ENCODE results near the gene P2RX6. TPM values are rescaled to one million over a fixed set of nuclear protein-coding genes. Genes with fewer than 3 reads are reported as not detected.

Gene P2RX6
- polyA plus RNA-seq, 1 of the 3 experiments (the other 2 are of a cell fraction), result 7.1 TPM

DNA sequence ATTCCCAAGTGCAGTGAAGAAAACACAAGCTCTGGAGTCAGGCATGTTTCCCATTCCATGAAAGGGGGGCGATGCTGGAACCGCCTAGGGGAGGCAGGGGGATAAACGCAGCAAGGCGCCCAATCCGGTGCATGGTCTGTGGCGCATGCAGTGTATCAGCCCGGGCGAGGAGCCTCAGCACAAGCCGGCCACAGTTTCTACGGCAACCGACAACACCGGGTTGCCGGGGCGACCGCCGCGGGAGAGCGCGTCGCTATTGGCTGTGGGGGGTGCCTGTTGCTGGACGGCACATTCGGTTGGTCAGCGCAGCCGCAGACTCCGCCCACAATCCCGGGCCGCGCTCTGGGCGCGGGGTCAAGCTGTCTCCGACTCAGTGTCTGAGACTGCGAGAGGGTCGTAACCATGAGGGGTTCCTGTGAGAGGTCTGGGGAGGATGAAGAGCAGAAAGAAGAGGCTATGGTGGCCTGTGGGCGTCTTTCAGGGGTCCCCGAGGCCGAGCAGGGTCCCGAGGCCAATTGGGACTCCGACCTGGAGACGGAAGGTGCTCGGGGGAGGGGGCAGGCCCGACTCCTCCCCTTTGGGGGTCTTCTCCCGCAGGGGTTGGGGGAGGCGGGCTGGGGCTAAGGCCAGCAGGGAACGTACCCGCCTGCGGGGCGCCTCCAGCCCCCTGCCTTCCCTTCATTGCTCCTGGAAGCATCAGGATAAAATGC lies 30.8 kb downstream of the P2RX6 start, which contains the start of gene LRRC74B (continued):
- TF ChIP-seq, protein P1, sequence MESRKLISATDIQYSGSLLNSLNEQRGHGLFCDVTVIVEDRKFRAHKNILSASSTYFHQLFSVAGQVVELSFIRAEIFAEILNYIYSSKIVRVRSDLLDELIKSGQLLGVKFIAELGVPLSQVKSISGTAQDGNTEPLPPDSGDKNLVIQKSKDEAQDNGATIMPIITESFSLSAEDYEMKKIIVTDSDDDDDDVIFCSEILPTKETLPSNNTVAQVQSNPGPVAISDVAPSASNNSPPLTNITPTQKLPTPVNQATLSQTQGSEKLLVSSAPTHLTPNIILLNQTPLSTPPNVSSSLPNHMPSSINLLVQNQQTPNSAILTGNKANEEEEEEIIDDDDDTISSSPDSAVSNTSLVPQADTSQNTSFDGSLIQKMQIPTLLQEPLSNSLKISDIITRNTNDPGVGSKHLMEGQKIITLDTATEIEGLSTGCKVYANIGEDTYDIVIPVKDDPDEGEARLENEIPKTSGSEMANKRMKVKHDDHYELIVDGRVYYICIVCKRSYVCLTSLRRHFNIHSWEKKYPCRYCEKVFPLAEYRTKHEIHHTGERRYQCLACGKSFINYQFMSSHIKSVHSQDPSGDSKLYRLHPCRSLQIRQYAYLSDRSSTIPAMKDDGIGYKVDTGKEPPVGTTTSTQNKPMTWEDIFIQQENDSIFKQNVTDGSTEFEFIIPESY (IDR thresholded peaks at IDR 0.05; ENCODE audit: borderline replicate concordance, low read depth), result no peak
- TF ChIP-seq, protein P2, sequence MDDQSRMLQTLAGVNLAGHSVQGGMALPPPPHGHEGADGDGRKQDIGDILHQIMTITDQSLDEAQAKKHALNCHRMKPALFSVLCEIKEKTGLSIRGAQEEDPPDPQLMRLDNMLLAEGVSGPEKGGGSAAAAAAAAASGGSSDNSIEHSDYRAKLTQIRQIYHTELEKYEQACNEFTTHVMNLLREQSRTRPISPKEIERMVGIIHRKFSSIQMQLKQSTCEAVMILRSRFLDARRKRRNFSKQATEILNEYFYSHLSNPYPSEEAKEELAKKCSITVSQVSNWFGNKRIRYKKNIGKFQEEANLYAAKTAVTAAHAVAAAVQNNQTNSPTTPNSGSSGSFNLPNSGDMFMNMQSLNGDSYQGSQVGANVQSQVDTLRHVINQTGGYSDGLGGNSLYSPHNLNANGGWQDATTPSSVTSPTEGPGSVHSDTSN (IDR thresholded peaks at IDR 0.05), result peak; percentile 99
- peak; percentile 99 for TF ChIP-seq MXI1 (IDR thresholded peaks at IDR 0.05; ENCODE audit: low read depth, low read length)
- TF ChIP-seq TEAD4 (IDR thresholded peaks at IDR 0.05; ENCODE audit: borderline replicate concordance, insufficient read depth), result no peak
- TF ChIP-seq, protein P3, sequence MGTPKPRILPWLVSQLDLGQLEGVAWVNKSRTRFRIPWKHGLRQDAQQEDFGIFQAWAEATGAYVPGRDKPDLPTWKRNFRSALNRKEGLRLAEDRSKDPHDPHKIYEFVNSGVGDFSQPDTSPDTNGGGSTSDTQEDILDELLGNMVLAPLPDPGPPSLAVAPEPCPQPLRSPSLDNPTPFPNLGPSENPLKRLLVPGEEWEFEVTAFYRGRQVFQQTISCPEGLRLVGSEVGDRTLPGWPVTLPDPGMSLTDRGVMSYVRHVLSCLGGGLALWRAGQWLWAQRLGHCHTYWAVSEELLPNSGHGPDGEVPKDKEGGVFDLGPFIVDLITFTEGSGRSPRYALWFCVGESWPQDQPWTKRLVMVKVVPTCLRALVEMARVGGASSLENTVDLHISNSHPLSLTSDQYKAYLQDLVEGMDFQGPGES (IDR thresholded peaks at IDR 0.05; ENCODE audit: low read depth, low read length), result peak; percentile 74
- no peak for TF ChIP-seq GATA2 (CRISPR knock-in tag; IDR thresholded peaks at IDR 0.05)
- TF ChIP-seq, protein P4, sequence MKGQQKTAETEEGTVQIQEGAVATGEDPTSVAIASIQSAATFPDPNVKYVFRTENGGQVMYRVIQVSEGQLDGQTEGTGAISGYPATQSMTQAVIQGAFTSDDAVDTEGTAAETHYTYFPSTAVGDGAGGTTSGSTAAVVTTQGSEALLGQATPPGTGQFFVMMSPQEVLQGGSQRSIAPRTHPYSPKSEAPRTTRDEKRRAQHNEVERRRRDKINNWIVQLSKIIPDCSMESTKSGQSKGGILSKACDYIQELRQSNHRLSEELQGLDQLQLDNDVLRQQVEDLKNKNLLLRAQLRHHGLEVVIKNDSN (IDR thresholded peaks at IDR 0.05; ENCODE audit: borderline replicate concordance, low read depth), result no peak
- no peak for TF ChIP-seq RCOR1 (IDR thresholded peaks at IDR 0.05; ENCODE audit: low read length)

DNA sequence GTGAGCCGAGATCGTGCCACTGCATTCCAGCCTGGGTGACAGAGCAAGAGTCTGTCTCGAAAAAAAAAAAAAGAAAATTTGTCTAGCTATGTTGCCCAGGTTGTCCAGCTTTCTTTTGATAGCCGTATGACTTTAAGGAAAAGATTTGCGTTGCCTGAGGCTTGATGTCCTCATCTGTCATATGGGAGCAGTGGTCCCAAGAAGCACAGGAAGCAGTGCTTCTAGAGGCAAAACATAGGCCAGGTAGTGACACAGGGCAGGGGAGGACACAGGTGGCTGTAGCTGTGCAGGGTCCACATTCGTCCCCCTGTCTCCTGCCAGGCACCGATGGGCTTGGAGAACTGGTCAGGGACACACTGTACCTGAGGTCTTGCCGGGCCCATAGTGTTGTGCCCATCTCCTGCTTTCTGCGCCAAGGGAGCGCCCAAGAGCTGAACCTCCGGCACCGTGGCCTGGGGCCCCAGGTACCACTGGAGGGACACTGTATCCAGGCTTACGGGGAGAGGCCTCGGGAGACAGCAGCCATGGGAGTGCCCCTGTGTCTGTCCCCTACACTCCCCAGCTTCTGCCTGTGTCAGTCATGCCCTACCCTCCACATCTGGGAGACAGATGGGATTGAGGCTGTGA lies 32.2 kb downstream of the P2RX6 start:
- H3K9me2 ChIP-seq, result no peaks in the 10 kb centered on the region
- TF ChIP-seq FOSL2 (IDR thresholded peaks at IDR 0.05; ENCODE audit: borderline replicate concordance, low read depth) (no peak), SIN3A (IDR thresholded peaks at IDR 0.05; ENCODE audit: borderline replicate concordance, low read depth, low read length) (no peak), JUND (IDR thresholded peaks at IDR 0.05) (no peak), TCF12 (IDR thresholded peaks at IDR 0.05) (no peak), NFIC (IDR thresholded peaks at IDR 0.05; ENCODE audit: borderline replicate concordance) (no peak), FOXJ3 (CRISPR knock-in tag; IDR thresholded peaks at IDR 0.05) (no peak), SMC3 (IDR thresholded peaks at IDR 0.05; ENCODE audit: low read depth, low read length) (no peak), YY1 (IDR thresholded peaks at IDR 0.05; ENCODE audit: low read depth) (no peak), NRF1 (IDR thresholded peaks at IDR 0.05; ENCODE audit: low read depth, low read length) (no peak), EZH2phosphoT487 (IDR thresholded peaks at IDR 0.05; ENCODE audit: borderline replicate concordance, low read depth) (no peak), TEAD4 (IDR thresholded peaks at IDR 0.05; ENCODE audit: borderline replicate concordance, insufficient read depth) (no peak), FOXM1 (IDR thresholded peaks at IDR 0.05; ENCODE audit: low read depth) (no peak)
- TF ChIP-seq, protein P5, sequence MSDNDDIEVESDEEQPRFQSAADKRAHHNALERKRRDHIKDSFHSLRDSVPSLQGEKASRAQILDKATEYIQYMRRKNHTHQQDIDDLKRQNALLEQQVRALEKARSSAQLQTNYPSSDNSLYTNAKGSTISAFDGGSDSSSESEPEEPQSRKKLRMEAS (IDR thresholded peaks at IDR 0.05; ENCODE audit: low read depth), result no peak
- H3K79me2 ChIP-seq (ENCODE audit: insufficient read depth), result no peaks in the 10 kb centered on the region
- POLR2A ChIA-PET, result interaction anchor here (0.5 to 2.6 kb wide), 3 partner anchors 32 to 111 kb away, joined by 3 to 8 read pairs (median 5); partner anchors contain the start of genes LZTR1 and P2RX6
- peaks cover 9 to 36% of the 10 kb centered on the region in 2 experiments; a peak in 3 of 4 replicates for H3K4me1 ChIP-seq (ENCODE audit: control insufficient read depth in 1 of 2, insufficient read depth in 2 of 2, low read depth in 1 of 2, low read length in 1 of 2)
- 89% methylated on average over 7 of the region's 14 CpGs for WGBS (ENCODE audit: low lambda C conversion rate)
- no peak overlapping the region for H3K9ac ChIP-seq
- H3K4me3 ChIP-seq (ENCODE audit: low read depth in 2 of 2, low read length in 1 of 2), result no peak overlapping the region
- no peak overlapping the region for H2AFZ ChIP-seq (ENCODE audit: low read depth)
- CTCF ChIA-PET, result interaction anchor here (0.7 to 1.3 kb wide), 3 partner anchors 56 to 212 kb away, joined by 3 to 4 read pairs (median 3); no protein-coding TSS in a partner anchor
- H3K4me2 ChIP-seq, result no peak overlapping the region
- no peaks in the 10 kb centered on the region for H4K20me1 ChIP-seq (ENCODE audit: insufficient read depth)
- no peaks in the 10 kb centered on the region for H3F3A ChIP-seq (replicated peaks; ENCODE audit: insufficient read depth)
- no peaks in the 10 kb centered on the region for H3K9me3 ChIP-seq
- peak overlapping the region in 1 of 2 experiments; percentile 17; a peak in 1 of 4 replicates for H3K27ac ChIP-seq (ENCODE audit: low read depth in 2 of 2, low read length in 1 of 2)
- H3K27me3 ChIP-seq (ENCODE audit: insufficient read depth), result no peaks in the 10 kb centered on the region
- no peaks in the 10 kb centered on the region for H3K36me3 ChIP-seq (replicated peaks in 1 of 2; ENCODE audit: control insufficient read depth in 1 of 2, insufficient read depth in 2 of 2, low read length in 1 of 2)
- no peak for DNase-seq

All from SK-N-SH (cell line).